Naive thymus-derived CD4-positive, alpha-beta T cell (primary cell): ENCODE data around the gene PKNOX2. TPM values are rescaled to one million over a fixed set of nuclear protein-coding genes. Genes with fewer than 3 reads are reported as not detected.

Experiments used
- ATAC-seq: fragments of 150-1000 bp; cut with Tn5 transposase; 2 replicates; pipeline ENCODE4 v1.10.0; 2021; ENCODE audit warnings: mild to moderate bottlenecking, moderate library complexity
- CTCF ChIA-PET: fragments of 350-600 bp; sonication (Branson Sonifier 250); formaldehyde crosslinking; loops from one replicate; lab custom pipeline; 2021; ENCODE audit warnings: antibody characterized with exemption; lab: Charles Lee
- POLR2A ChIA-PET: fragments of 350-600 bp; sonication (Branson Sonifier 250); formaldehyde crosslinking; loops from one replicate; lab custom pipeline; 2021; ENCODE audit warnings: antibody characterized with exemption, inconsistent platforms; lab: Charles Lee
- DNase-seq, 9 donors: peaks; one replicate each; pipeline versions ENCODE4 v3.0.0 to v3.0.0-alpha.2; 2020 to 2022; ENCODE audit warnings: mixed read lengths in 1 of 9
- H3K27ac ChIP-seq: one replicate; pipeline ENCODE4 v1.7.0; 2013; ENCODE audit warnings: mild to moderate bottlenecking, low read depth, low read length, moderate library complexity
- H3K27me3 ChIP-seq, 2 donors: one replicate each; pipeline ENCODE4 v1.7.0; 2013; ENCODE audit warnings: low read length in 2 of 2, mild to moderate bottlenecking in 2 of 2, moderate library complexity in 2 of 2; ENCODE audit not compliant: control insufficient read depth in 2 of 2, insufficient read depth in 2 of 2
- H3K36me3 ChIP-seq, 3 experiments: 1 replicate in 2 of 3; 2 replicates in 1 of 3; pipeline ENCODE4 v1.7.0; 2013; ENCODE audit warnings: low read length in 3 of 3, mild to moderate bottlenecking in 3 of 3, moderate library complexity in 1 of 3; ENCODE audit not compliant: insufficient read depth in 3 of 3, control insufficient read depth in 2 of 3
- H3K4me1 ChIP-seq, 2 donors: one replicate each; pipeline ENCODE4 v1.7.0; 2013; ENCODE audit warnings: low read length in 2 of 2, mild to moderate bottlenecking in 2 of 2, moderate library complexity in 1 of 2; ENCODE audit not compliant: control insufficient read depth in 2 of 2, insufficient read depth in 2 of 2
- H3K4me3 ChIP-seq: 2 replicates; pipeline ENCODE4 v1.7.0; 2013; ENCODE audit warnings: mild to moderate bottlenecking, low read length
- H3K9me3 ChIP-seq, 3 experiments: 1 replicate in 2 of 3; 2 replicates in 1 of 3; pipeline ENCODE4 v1.7.0; 2013; ENCODE audit warnings: low read length in 3 of 3; ENCODE audit not compliant: control insufficient read depth in 2 of 3
- H3K27ac Mint-ChIP-seq, 9 donors: one replicate each; pipeline ENCODE4 v1.8.0; 2020 to 2022; ENCODE audit warnings: mixed read lengths in 9 of 9, mild to moderate bottlenecking in 8 of 9, moderate library complexity in 5 of 9, inconsistent platforms in 2 of 9
- H3K27me3 Mint-ChIP-seq, 5 donors: one replicate each; pipeline ENCODE4 v1.8.0; 2021 to 2022; ENCODE audit warnings: mixed read lengths in 5 of 5, mild to moderate bottlenecking in 1 of 5
- H3K36me3 Mint-ChIP-seq, 5 donors: one replicate each; pipeline ENCODE4 v1.8.0; 2020 to 2022; ENCODE audit warnings: mixed read lengths in 5 of 5, mild to moderate bottlenecking in 3 of 5, inconsistent platforms in 1 of 5
- H3K4me1 Mint-ChIP-seq, 7 donors: one replicate each; pipeline ENCODE4 v1.8.0; 2020 to 2022; ENCODE audit warnings: mixed read lengths in 7 of 7, mild to moderate bottlenecking in 3 of 7, inconsistent platforms in 1 of 7
- H3K4me3 Mint-ChIP-seq, 10 donors: one replicate each; pipeline ENCODE4 v1.8.0; 2020 to 2022; ENCODE audit warnings: mild to moderate bottlenecking in 10 of 10, mixed read lengths in 10 of 10, moderate library complexity in 6 of 10, inconsistent platforms in 2 of 10
- H3K9me3 Mint-ChIP-seq, 11 donors: one replicate each; pipeline ENCODE4 v1.8.0; 2020 to 2022; ENCODE audit warnings: mixed read lengths in 11 of 11, mild to moderate bottlenecking in 4 of 11, inconsistent platforms in 1 of 11, moderate library complexity in 1 of 11
- intact Hi-C, 2 donors: fragments of 100-400 bp; cut with micrococcal nuclease; formaldehyde crosslinking; loops; one replicate each; pipeline ENCODE4 v1.15.1; 2023
- polyA plus RNA-seq, 2 donors: library from polyadenylated mRNA; unstranded; fragments of 300-500 nt; fragmentation: Illumina TruSeq; gene quantifications; one replicate each; pipeline ENCODE4 v1.2.3, GENCODE V29; 2021
- total RNA-seq, 6 experiments: library from RNA in 5 of 6; stranded (reverse) in 5 of 6; gene quantifications; 1 replicate in 5 of 6; 2 replicates in 1 of 6; pipeline ENCODE4 v1.2.3 and lab custom pipeline; 2021 to 2026

PKNOX2 gene
- total and polyA plus RNA-seq, 7 experiments from 2014 or later = not detected

- no peaks in the 10 kb centered on the region for H3K27me3 ChIP-seq
- no peaks in the 10 kb centered on the region for H3K9me3 ChIP-seq
- no peaks in the 10 kb centered on the region for H3K36me3 ChIP-seq
- peaks cover 0 to 1% (median 0%) of the 10 kb centered on the region in 11 donors for H3K9me3 Mint-ChIP-seq
- DNase-seq (no peak), ATAC-seq (no peak)
- H3K4me3 ChIP-seq = no peak overlapping the region
- no peaks in the 10 kb centered on the region for H3K36me3 Mint-ChIP-seq
- H3K27ac ChIP-seq = no peak overlapping the region
- no peaks in the 10 kb centered on the region for H3K4me1 Mint-ChIP-seq
- peaks cover 14 to 35% (median 30%) of the 10 kb centered on the region in 5 donors for H3K27me3 Mint-ChIP-seq
- no peak overlapping the region for H3K27ac Mint-ChIP-seq
- no peaks in the 10 kb centered on the region for H3K4me1 ChIP-seq
- ChIA-PET POLR2A (no interaction called here), CTCF (no interaction called here)
- no peak overlapping the region for H3K4me3 Mint-ChIP-seq
- intact Hi-C loops = no loop called here
Observed at GRCh38 chr11:125442946-125443345, 278.4 kb downstream of the PKNOX2 start.

- POLR2A ChIA-PET = interaction anchor here (0.6 kb wide), 1 partner anchor 17 kb away, joined by 3 read pairs; no protein-coding TSS in a partner anchor
- Mint-ChIP-seq H3K36me3 (no peaks in the 10 kb centered on the region), H3K4me3 (no peak overlapping the region), H3K27me3 (peaks cover 14 to 29% (median 26%) of the 10 kb centered on the region in 5 donors), H3K4me1 (no peaks in the 10 kb centered on the region), H3K27ac (no peak overlapping the region), H3K9me3 (peaks cover 0 to 3% (median 0%) of the 10 kb centered on the region in 11 donors)
- CTCF ChIA-PET = no interaction called here
- Histone ChIP-seq H3K27ac (no peak overlapping the region), H3K4me1 (no peaks in the 10 kb centered on the region), H3K9me3 (no peaks in the 10 kb centered on the region), H3K27me3 (no peaks in the 10 kb centered on the region), H3K36me3 (no peaks in the 10 kb centered on the region), H3K4me3 (no peak overlapping the region)
- intact Hi-C loops = no loop called here
- no peak for DNase-seq
- ATAC-seq = no peak
Observed at GRCh38 chr11:125443767-125444311, 279.3 kb downstream of the PKNOX2 start.

GRCh38 chr11:125445731-125446130 is 281.2 kb downstream of the PKNOX2 start:
- no peaks in the 10 kb centered on the region for H3K4me1 ChIP-seq
- DNase-seq (no peak), ATAC-seq (no peak)
- no peak overlapping the region for H3K4me3 Mint-ChIP-seq
- H3K9me3 ChIP-seq = no peaks in the 10 kb centered on the region
- no peak overlapping the region for H3K4me3 ChIP-seq
- H3K27ac ChIP-seq = no peak overlapping the region
- ChIA-PET CTCF (no interaction called here), POLR2A (no interaction called here)
- peaks cover 0 to 2% (median 0%) of the 10 kb centered on the region in 11 donors for H3K9me3 Mint-ChIP-seq
- H3K27me3 Mint-ChIP-seq = peaks cover 14 to 19% (median 16%) of the 10 kb centered on the region in 5 donors
- H3K4me1 Mint-ChIP-seq = no peaks in the 10 kb centered on the region
- H3K36me3 Mint-ChIP-seq = no peaks in the 10 kb centered on the region
- no peak overlapping the region for H3K27ac Mint-ChIP-seq
- intact Hi-C loops = no loop called here
- no peaks in the 10 kb centered on the region for H3K27me3 ChIP-seq
- no peaks in the 10 kb centered on the region for H3K36me3 ChIP-seq

GRCh38 chr11:125446279-125446678 is 281.7 kb downstream of the PKNOX2 start:
- no peaks in the 10 kb centered on the region for H3K27me3 ChIP-seq
- Mint-ChIP-seq H3K27ac (no peak overlapping the region), H3K27me3 (peaks cover 8 to 15% (median 11%) of the 10 kb centered on the region in 5 donors), H3K4me3 (no peak overlapping the region), H3K4me1 (peaks cover 0 to 3% (median 0%) of the 10 kb centered on the region in 7 donors), H3K9me3 (peaks cover 0 to 2% (median 0%) of the 10 kb centered on the region in 11 donors), H3K36me3 (no peaks in the 10 kb centered on the region)
- ATAC-seq (no peak), DNase-seq (no peak)
- CTCF ChIA-PET = no interaction called here
- no peak overlapping the region for H3K4me3 ChIP-seq
- H3K4me1 ChIP-seq = no peaks in the 10 kb centered on the region
- POLR2A ChIA-PET = no interaction called here
- intact Hi-C loops = no loop called here
- H3K9me3 ChIP-seq = no peaks in the 10 kb centered on the region
- no peaks in the 10 kb centered on the region for H3K36me3 ChIP-seq
- no peak overlapping the region for H3K27ac ChIP-seq

GRCh38 chr11:125447721-125448120 is 283.2 kb downstream of the PKNOX2 start:
- ChIA-PET POLR2A (no interaction called here), CTCF (no interaction called here)
- Mint-ChIP-seq H3K4me3 (no peak overlapping the region), H3K36me3 (no peaks in the 10 kb centered on the region), H3K9me3 (peaks cover 0 to 2% (median 0%) of the 10 kb centered on the region in 11 donors), H3K27me3 (peaks cover 3 to 11% (median 5%) of the 10 kb centered on the region in 5 donors), H3K27ac (no peak overlapping the region), H3K4me1 (peaks cover 0 to 7% (median 3%) of the 10 kb centered on the region in 7 donors)
- DNase-seq (no peak), ATAC-seq (no peak)
- Histone ChIP-seq H3K27ac (no peak overlapping the region), H3K27me3 (no peaks in the 10 kb centered on the region), H3K9me3 (no peaks in the 10 kb centered on the region), H3K4me3 (no peak overlapping the region), H3K36me3 (no peaks in the 10 kb centered on the region), H3K4me1 (no peaks in the 10 kb centered on the region)
- intact Hi-C loops = no loop called here

GRCh38 chr11:125448136-125448535 is 283.6 kb downstream of the PKNOX2 start:
- Mint-ChIP-seq H3K9me3 (peaks cover 0 to 2% (median 0%) of the 10 kb centered on the region in 11 donors), H3K36me3 (no peaks in the 10 kb centered on the region), H3K4me3 (no peak overlapping the region), H3K27ac (no peak overlapping the region), H3K4me1 (peaks cover 0 to 7% (median 3%) of the 10 kb centered on the region in 7 donors), H3K27me3 (peaks cover 3 to 10% (median 5%) of the 10 kb centered on the region in 5 donors)
- DNase-seq (no peak), ATAC-seq (no peak)
- no peak overlapping the region for H3K4me3 ChIP-seq
- no peak overlapping the region for H3K27ac ChIP-seq
- H3K9me3 ChIP-seq = no peaks in the 10 kb centered on the region
- ChIA-PET CTCF (no interaction called here), POLR2A (no interaction called here)
- intact Hi-C loops = no loop called here
- H3K27me3 ChIP-seq = no peaks in the 10 kb centered on the region
- no peaks in the 10 kb centered on the region for H3K4me1 ChIP-seq
- no peaks in the 10 kb centered on the region for H3K36me3 ChIP-seq

- Mint-ChIP-seq H3K4me1 (peaks cover 0 to 7% (median 3%) of the 10 kb centered on the region in 7 donors), H3K9me3 (peaks cover 0 to 2% (median 0%) of the 10 kb centered on the region in 11 donors), H3K27me3 (peaks cover 0 to 5% (median 3%) of the 10 kb centered on the region in 5 donors), H3K4me3 (no peak overlapping the region), H3K27ac (no peak overlapping the region), H3K36me3 (no peaks in the 10 kb centered on the region)
- no peaks in the 10 kb centered on the region for H3K36me3 ChIP-seq
- no peaks in the 10 kb centered on the region for H3K4me1 ChIP-seq
- CTCF ChIA-PET = no interaction called here
- no peak overlapping the region for H3K27ac ChIP-seq
- H3K4me3 ChIP-seq = no peak overlapping the region
- DNase-seq (no peak), ATAC-seq (no peak)
- no peaks in the 10 kb centered on the region for H3K27me3 ChIP-seq
- H3K9me3 ChIP-seq = no peaks in the 10 kb centered on the region
- POLR2A ChIA-PET = no interaction called here
- intact Hi-C loops = no loop called here
Observed at GRCh38 chr11:125449565-125449964, 285.0 kb downstream of the PKNOX2 start.
